ENCODE measurements around the gene CD83. TPM values are rescaled to one million over a fixed set of nuclear protein-coding genes. Genes with fewer than 3 reads are reported as not detected.

Gene CD83
- total RNA-seq, 2 experiments from 2014 or later, result 15.0 to 26.2 TPM

- intact Hi-C loops (cut with micrococcal nuclease; ENCODE audit: unreplicated experiment), result no loop called here
- DNase-seq (ENCODE audit: low spot score), result no peak
- no peaks in the 10 kb centered on the region for H4K20me1 ChIP-seq (ENCODE audit: insufficient read depth, low read length)
- no peaks in the 10 kb centered on the region for H3K9me3 ChIP-seq (ENCODE audit: low read length)
- no peak overlapping the region for H3K4me3 ChIP-seq (ENCODE audit: low read depth, low read length, poor library complexity, severe bottlenecking)
- ChIA-PET POLR2A (no interaction called here), CTCF (ENCODE audit: unreplicated experiment) (no interaction called here)
- no peaks in the 10 kb centered on the region for H3K9me2 ChIP-seq (ENCODE audit: insufficient read depth, low read length)
- no peaks in the 10 kb centered on the region for H3K79me2 ChIP-seq (ENCODE audit: insufficient read depth, low read depth, low read length)
- H3K4me2 ChIP-seq (ENCODE audit: low read length), result no peak overlapping the region
- no peaks in the 10 kb centered on the region for H3K4me1 ChIP-seq (ENCODE audit: insufficient read depth, low read length, poor library complexity, severe bottlenecking)
- no peak for TF ChIP-seq CTCF (conservative IDR thresholded peaks at IDR 0.05; ENCODE audit: low read length)
- TF ChIP-seq EZH2phosphoT487 (IDR thresholded peaks at IDR 0.05; ENCODE audit: borderline replicate concordance, low read depth, low read length), result no peak
- no TSS peak for BruUV-seq (replicated peaks)
- no peak overlapping the region for H2AFZ ChIP-seq (ENCODE audit: low read length)
- H3K27ac ChIP-seq (ENCODE audit: low read depth, low read length, poor library complexity, severe bottlenecking), result no peak overlapping the region
- H3K36me3 ChIP-seq (ENCODE audit: insufficient read depth, low read length), result no peaks in the 10 kb centered on the region
Observed at GRCh38 chr6:14081126-14081525, 36.4 kb upstream of the CD83 start.

- no peak for DNase-seq (ENCODE audit: low spot score)
- ChIA-PET POLR2A (interaction anchor here (0.6 to 1.1 kb wide), 2 partner anchors 32 to 391 kb away, joined by 3 read pairs; no protein-coding TSS in a partner anchor), CTCF (ENCODE audit: unreplicated experiment) (no interaction called here)
- no peak for TF ChIP-seq CTCF (conservative IDR thresholded peaks at IDR 0.05; ENCODE audit: low read length)
- no peak for TF ChIP-seq EZH2phosphoT487 (IDR thresholded peaks at IDR 0.05; ENCODE audit: borderline replicate concordance, low read depth, low read length)
- BruUV-seq (replicated peaks), result no TSS peak
- H3K27ac ChIP-seq (ENCODE audit: low read depth, low read length, poor library complexity, severe bottlenecking), result no peak overlapping the region
- no peaks in the 10 kb centered on the region for H3K9me3 ChIP-seq (ENCODE audit: low read length)
- no peak overlapping the region for H3K4me2 ChIP-seq (ENCODE audit: low read length)
- H3K4me3 ChIP-seq (ENCODE audit: low read depth, low read length, poor library complexity, severe bottlenecking), result no peak overlapping the region
- H3K9me2 ChIP-seq (ENCODE audit: insufficient read depth, low read length), result no peaks in the 10 kb centered on the region
- no peaks in the 10 kb centered on the region for H3K36me3 ChIP-seq (ENCODE audit: insufficient read depth, low read length)
- H3K79me2 ChIP-seq (ENCODE audit: insufficient read depth, low read depth, low read length), result no peaks in the 10 kb centered on the region
- intact Hi-C loops (cut with micrococcal nuclease; ENCODE audit: unreplicated experiment), result no loop called here
- H3K4me1 ChIP-seq (ENCODE audit: insufficient read depth, low read length, poor library complexity, severe bottlenecking), result no peaks in the 10 kb centered on the region
- H2AFZ ChIP-seq (ENCODE audit: low read length), result no peak overlapping the region
- H4K20me1 ChIP-seq (ENCODE audit: insufficient read depth, low read length), result no peaks in the 10 kb centered on the region
Observed at GRCh38 chr6:14082771-14083170, 34.8 kb upstream of the CD83 start.

- ChIA-PET CTCF (ENCODE audit: unreplicated experiment) (no interaction called here), POLR2A (interaction anchor here (1.1 kb wide), 1 partner anchor 33 kb away, joined by 3 read pairs; no protein-coding TSS in a partner anchor)
- Histone ChIP-seq H3K9me3 (ENCODE audit: low read length) (no peaks in the 10 kb centered on the region), H3K27ac (ENCODE audit: low read depth, low read length, poor library complexity, severe bottlenecking) (no peak overlapping the region), H3K4me3 (ENCODE audit: low read depth, low read length, poor library complexity, severe bottlenecking) (no peak overlapping the region), H4K20me1 (ENCODE audit: insufficient read depth, low read length) (no peaks in the 10 kb centered on the region), H3K9me2 (ENCODE audit: insufficient read depth, low read length) (no peaks in the 10 kb centered on the region), H2AFZ (ENCODE audit: low read length) (no peak overlapping the region), H3K79me2 (ENCODE audit: insufficient read depth, low read depth, low read length) (no peaks in the 10 kb centered on the region), H3K36me3 (ENCODE audit: insufficient read depth, low read length) (no peaks in the 10 kb centered on the region), H3K4me1 (ENCODE audit: insufficient read depth, low read length, poor library complexity, severe bottlenecking) (no peaks in the 10 kb centered on the region), H3K4me2 (ENCODE audit: low read length) (no peak overlapping the region)
- TF ChIP-seq EZH2phosphoT487 (IDR thresholded peaks at IDR 0.05; ENCODE audit: borderline replicate concordance, low read depth, low read length) (no peak), CTCF (conservative IDR thresholded peaks at IDR 0.05; ENCODE audit: low read length) (no peak)
- intact Hi-C loops (cut with micrococcal nuclease; ENCODE audit: unreplicated experiment), result no loop called here
- no TSS peak for BruUV-seq (replicated peaks)
- no peak for DNase-seq (ENCODE audit: low spot score)
Observed at GRCh38 chr6:14083262-14083661, 34.3 kb upstream of the CD83 start.

Data from OCI-LY7 (cell line).